HG03432 (cell line): ENCODE results near the gene COLEC12.
"Not testable (repeated sequence)": the region's sequence is repeated elsewhere in the genome, so short reads cannot be mapped to it uniquely, and the experiment has no call there.

ENCODE experiments used
- ATAC-seq: cut with Tn5 transposase; IDR thresholded peaks from one replicate; pipeline ENCODE4 v1.9.1; 2021; ENCODE audit warnings: mild to moderate bottlenecking, moderate library complexity; ENCODE audit not compliant: unreplicated experiment

Gene COLEC12

DNA sequence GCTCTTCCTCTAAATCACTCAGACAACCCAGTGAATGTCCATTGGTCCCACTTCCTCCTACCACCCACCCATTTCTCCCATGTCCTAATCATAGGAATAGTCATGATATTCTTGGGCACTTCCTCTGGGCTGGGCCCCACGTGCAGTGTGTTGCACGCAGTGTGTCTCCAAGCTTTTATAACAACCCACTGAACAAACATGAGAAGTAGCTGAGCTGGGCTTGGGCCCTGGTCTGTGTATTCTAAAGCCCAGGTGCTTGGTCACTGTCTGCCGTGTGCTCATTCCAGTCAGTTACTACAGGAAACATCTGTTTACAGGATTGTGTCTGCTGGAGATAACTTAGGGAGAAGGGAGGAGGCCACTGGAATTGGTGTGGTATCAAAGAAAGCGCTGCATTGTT lies 168.5 kb downstream of the COLEC12 start:
- no peak for ATAC-seq

DNA sequence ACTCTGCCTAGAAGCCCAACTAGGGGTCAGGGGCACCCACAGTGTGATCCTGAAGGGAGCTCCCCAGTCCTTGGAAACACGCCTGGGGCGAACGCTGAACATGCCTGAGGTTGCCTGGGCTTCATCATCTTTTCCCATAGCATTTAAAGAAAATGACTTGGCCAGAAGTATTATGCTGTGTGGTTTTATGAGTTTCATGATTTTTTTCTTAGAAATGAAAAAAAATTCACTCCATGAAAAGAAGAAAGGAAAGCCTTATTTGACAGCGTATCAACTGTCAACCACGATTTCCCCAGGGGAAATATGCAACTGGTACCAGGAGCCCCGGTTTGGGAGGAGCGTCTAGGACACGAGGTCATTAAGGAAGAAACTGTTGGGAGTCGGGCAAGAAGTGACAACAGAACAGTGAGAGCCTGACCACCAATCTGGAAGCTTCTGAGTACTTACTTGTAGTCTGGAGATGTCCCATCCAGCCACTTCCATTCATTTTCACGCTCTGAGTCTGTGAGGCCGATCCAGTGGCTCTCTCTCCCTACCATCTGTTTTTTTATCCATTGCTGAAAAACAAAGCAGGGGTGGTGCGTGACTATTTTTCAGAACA lies 169.2 kb downstream of the COLEC12 start:
- ATAC-seq = no peak

DNA sequence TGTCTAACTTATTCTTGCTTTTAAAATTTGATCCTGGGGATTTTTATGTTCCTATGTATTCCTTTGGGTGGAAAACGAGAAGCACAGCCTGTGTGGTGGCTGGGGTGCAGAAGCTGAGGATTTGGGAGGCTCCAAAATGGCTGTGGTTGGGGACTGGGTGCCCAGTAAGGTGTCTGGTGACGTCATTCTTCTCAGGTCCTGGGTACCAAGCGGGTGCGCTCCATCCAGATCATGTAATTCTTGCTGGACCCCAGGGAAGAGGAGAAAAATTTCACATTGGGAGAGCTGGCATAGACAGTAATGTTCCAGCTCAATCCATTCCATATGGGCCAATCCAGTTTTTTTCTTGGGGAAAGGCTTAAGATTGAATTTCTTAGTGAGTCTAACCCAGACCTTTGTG lies 171.6 kb downstream of the COLEC12 start:
- ATAC-seq = no peak

DNA sequence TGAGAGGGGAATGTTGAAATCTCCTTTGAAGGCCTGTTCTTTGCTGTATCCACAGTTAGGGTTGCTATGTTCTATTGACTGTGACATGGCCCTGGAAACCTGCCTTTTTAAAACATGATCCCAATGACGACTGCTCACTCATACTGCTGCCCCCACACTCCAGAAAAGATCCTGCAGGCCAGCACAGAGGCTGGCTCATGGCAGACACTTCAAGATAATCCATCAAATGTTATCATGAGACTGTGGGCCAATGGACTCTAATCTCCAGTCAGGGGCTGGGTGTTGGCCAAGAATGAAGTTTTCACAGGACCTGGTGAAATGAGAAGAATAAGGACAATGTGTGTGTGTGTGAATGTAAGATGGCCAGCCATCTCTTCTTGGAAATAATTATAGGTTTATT lies 173.7 kb downstream of the COLEC12 start:
- ATAC-seq = no peak

DNA sequence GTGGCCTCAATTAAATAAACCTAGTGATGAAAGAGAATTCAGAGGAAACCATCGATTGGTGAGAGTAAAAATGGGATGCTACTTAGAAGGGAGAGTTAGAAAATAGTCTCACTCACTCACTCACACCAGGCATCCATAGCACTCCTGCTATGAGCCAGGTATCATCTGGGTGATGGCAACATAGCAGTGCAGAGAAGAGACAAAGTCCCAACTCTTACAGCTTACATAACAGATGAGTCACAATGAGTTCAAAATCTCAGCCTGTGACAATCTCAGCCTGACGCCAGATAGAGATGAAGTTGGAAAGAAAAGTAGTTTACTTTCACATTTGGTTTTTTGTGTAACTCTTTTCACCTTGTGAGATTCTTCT lies 177.3 kb downstream of the COLEC12 start:
- ATAC-seq = no peak

DNA sequence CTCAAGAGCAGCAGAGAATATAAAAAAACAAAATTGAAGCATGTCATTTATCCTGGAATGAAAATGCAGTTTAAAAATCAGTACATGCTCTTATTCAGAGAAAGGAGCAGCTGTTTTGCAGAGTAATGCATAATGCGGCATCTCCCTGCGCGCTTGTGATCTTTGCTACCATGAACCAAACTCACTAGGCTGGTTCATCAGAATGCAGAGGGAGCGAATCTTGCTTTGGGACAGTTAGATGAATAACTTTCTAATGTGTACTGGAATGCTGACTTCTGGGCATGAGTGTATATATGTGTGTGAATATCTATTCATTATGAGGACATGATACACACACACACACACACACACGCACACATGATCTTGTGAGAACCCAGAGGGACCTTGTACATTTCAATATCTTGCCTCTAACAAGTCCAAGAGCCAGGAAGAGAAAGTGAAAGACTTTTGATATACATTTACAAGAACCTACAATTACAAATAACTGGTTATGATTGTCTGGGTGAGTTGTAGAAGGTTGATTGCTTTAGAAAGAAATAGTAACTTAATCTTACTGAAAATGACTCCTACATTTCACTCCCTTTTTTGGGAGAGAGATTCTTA lies 178.5 kb downstream of the COLEC12 start:
- peak; percentile 33 for ATAC-seq

DNA sequence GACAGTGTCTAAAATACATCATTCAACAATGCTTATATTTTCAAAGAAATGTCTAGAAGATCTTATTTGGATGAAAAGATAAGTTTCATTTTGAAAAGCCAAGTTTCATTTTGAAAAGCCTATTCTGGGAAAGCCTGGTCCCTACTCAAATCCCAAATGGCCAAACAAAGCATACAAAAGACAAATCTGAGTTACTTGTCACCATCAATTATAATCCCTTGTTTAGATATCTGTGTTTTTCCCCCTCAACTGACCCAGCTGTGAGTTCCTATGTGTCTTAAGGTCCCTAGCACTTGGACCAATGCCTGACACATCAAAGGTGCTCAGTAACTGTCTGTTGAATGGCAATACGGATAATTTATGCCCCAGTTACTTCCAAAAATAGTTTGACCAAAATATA lies 180.3 kb downstream of the COLEC12 start:
- no peak for ATAC-seq

DNA sequence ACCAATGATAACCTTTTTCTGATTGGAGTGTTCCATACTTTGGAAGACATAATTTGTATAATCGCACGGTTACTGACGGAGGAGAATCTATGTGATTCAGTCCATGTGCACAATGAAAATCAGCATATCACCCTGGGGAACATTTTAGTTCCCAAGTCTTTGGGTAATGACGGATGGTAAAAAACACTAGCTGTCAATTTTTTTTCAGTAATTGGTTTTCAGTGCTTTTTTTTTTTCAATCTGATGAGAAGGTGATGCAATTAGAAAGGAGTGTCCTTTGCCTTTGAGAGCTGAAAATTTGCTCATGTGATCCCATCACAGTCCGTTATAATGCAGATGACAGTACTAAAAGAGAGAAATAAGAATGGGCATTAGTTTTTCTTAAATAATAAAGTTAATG lies 180.8 kb downstream of the COLEC12 start:
- no peak for ATAC-seq

DNA sequence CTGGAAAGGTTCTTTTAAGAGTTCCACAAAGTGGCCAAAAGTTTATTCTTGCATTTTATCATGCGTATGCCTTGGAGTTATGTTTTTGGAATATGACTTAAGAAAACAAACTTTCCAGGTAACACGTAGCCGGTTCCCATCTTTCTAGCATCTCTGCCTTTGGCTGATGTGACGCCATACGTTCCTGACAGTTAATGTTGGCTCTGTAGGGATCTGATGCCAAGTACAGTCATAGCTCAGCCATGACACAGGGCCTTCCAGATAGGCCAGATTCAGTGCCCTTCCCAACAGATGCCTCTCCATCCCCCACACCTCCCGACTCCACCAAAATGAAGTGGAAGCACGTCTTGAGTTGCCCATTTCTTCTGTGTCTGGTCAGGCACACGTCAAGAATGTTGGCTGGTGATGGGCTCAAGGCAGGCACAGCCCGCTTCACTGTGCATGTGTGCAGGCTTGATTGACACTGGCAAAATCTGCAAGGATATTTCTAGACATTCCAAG lies 181.7 kb downstream of the COLEC12 start:
- no peak for ATAC-seq

DNA sequence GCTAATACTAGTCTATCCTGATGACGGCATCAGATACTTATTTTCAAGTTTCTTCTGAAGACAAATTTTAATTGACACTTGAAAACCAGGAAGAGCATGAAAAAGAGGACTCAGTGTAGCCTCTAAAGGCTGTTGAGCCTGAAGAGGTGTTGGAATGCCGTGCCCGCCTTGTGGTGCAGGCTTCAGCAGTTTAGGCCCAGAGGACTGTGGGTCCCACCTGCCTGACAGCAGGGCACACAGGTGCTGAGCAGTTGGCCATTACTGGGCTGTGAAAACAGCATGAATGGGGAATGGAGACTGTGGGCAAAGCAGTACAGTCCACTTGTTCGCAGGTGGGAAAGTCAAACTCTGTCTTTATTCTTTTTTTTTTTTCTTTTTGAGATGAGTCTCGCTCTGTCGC lies 182.9 kb downstream of the COLEC12 start:
- no peak for ATAC-seq

DNA sequence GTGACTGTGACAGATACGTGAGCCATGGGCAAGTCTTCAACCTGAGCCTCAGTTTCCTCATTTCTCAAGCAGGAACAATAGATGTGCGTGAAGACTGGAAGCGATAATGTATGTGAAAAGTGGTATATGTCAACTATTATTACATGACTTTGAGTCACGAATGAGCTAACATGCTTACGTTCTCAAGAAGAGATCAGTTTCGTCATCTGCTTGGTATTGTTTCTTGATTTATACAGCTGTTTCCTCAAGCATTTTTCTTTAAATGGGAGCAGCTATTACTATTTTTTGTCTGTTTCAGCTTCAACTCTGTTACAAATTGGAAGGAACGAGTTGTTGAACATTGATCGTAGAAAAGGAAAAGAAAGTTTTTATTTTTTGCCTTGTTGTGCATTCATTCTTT lies 184.1 kb downstream of the COLEC12 start:
- ATAC-seq = no peak

DNA sequence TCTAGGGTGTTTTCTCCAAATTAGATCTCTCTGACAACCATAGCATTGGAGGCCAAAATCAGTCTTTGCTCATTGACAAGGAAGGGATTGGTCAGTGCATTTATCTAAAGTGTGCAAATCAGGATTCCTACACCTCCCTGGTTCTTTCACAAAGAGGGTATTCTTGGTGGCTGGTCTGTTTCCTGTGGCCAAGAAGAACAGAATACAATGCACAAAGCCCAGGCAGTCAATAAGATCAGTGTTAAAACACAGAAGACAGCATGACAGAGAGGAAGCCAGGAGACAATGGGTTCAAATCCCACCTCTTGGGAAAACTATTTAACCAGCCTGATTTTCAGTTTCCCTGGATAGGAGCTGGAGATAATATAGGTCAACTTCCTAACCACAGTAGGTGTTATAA lies 186.6 kb downstream of the COLEC12 start:
- no peak for ATAC-seq

DNA sequence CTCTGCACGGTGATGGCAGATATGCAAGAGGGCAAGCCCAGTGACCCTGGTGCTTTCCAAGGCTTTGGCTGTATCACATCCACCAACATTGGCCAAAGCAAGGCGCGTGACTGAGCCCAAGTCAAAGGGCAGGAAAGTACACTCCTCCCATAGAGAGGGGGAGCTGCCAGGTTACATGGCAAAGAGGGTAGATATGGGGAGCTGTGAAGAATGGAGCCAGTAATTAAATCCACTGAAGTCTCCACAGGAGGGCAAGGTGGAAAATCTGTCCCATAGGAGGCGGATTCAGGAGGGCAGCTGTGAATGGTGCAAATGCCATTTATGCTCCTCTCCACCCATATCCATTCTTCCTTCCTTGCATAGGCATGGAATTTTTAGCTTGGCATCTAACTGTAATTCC lies 188.1 kb downstream of the COLEC12 start:
- ATAC-seq = no peak

DNA sequence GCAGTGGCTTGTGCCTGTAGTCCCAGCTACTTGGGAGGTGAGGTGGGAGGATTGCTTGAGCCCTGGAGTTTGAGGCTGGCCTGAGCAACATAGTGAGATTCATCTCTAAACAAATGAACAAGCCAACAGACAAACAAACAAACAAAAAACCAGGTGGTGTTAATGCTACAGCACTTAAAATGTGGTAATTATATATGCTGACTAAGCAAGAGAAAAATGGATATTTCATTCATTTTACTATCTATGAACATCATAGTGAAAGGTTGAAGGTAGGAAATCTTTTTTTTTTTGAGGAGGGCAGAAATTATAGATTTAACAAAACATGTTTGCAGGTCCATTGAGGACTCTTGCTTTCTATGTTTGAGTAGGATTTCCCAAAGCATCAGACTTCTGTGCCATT lies 190.5 kb downstream of the COLEC12 start:
- ATAC-seq = no peak

DNA sequence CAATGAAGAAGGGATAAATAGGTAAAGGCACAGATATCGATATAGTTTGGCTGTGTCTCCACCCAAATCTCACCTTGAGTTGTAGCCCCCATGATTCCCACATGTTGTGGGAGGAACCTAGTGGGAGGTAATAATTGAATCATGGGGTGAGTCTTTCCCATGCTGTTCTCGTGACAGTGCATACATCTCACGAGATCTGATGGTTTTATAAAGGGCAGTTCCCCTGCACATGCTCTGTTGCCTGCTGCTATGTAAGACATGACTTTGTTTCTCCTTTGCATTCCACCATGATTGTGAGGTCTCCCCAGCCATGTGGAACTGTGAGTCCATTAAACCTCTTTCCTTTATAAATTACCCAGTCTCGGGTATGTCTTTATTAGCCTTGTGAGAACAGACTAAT lies 192.4 kb downstream of the COLEC12 start:
- ATAC-seq = not testable (repeated sequence)

DNA sequence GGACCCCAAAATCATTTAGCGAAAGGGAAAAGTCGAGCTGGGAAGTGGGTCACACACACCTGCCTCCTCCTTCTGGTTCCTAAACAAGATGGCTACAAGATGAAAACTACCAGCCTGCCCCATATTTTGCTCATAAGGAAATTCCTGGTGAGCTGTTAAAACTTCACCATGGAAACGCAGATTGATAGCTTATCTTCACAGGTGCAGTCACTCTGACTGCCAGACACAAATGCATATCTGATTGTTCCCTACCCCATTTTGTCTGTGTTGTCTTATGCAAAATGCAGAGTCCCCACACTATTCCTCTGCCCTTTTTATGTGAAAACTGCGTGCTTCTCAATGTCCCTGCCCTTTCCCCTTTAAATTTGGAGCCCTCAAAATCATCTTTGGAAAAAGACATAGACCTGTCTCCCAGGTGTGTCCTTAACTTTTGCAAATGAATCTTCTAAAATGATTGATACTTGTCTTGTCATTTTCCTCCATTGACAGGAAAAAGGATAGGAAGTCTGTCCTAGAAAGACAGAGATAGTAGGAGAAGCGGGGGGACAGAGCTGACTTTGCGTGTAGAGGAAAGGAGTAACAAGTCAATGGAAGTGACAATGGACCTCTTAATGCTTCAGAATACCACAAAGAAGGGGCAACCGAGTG lies 193.8 kb downstream of the COLEC12 start:
- no peak for ATAC-seq

DNA sequence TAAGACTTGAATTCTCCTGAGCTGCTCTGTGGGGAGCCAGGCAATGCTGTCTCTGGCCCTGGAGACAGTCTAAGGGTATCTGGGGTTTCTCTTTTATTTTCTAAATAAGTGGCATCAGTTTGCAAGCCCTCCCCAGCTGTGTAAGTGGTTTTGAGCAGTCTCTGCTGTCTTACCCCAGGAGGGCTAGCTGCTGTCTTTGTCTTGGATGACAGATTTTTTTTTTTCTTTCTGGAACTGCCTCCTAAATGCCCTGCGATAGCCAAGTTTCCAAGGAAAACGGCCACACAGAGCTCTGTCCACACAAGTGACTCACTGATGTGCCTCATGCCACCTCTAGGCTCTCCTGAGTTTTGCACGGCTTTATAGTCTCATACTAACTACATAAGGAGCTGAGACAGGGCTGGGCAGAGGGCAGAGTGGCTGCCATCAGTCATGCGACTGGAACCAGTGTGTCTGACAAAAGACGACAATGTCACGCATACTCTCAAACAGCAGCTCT lies 195.4 kb downstream of the COLEC12 start:
- no peak for ATAC-seq

DNA sequence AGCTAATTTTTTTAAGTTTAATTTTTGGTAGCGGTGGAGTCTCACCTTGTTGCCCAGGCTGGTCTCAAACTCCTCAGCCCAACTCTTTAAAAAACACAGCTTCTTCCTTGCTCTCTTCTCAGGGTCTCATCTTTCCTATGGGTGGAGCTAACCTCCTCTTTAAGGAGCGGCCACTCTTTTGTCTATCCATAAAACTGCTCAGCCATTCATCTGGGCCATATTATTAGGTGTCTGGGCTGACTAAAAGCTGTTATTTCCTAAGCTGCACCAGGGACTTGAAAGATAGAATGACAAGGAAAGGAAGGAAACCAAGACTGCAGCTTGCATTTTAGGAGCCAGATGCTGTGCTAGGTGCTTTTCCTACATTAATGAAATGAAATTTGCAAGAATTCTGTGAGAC lies 196.9 kb downstream of the COLEC12 start:
- no peak for ATAC-seq

DNA sequence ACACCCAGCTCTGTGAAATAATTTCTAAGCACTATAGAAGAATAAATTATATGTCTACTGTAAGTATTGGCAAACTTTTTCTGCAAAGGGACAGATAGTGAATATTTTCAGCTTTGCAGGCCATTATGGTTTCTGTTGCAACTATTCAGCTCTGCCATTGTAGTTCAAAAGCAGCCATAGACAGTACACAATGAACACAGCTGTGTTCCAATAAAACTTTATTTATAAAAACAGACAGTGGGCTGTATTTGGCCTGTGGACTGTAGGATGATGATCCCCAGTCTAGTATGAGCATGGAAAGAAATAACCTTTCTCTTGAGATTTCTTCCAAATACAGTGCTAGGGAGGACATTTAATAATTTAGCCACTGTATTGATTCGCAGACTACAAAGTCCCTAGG lies 197.5 kb downstream of the COLEC12 start:
- no peak for ATAC-seq

DNA sequence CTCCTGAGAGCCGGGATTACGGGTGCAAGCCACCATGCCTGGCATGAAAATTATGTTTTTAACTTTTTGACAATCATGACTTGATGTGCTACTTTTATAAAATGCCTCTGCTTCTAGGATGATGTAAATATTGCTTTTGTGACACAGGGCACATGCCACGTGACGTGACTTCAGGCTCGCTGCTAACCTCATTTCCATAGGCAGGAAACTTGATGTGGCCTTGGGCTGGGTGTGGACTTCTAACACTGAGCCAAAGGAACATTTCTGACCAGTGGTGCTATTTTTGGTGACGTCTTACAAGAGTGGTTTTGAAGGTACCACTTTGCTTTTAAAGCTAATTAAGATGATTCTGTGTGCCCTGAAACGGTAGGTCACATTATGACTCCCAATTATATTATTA lies 198.4 kb downstream of the COLEC12 start:
- ATAC-seq = no peak

DNA sequence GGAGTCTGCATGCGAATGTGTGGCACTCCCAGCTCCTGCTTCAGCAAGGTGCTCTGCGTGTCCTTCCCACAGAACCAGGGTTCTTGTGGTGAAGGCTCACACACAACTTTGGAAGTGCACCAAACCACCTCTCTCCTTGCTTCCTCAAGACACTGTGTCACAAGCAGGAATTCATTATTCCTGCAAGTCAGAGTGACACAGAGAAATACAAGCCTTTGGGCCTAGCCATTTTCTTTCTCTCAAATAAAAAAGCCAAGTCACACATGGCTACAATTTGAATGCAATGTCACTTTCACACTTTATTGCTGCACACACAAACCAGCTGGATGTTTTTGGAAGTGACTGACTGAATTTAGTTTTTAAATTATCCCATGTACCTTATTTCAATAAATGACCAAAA lies 202.6 kb downstream of the COLEC12 start:
- ATAC-seq = no peak

DNA sequence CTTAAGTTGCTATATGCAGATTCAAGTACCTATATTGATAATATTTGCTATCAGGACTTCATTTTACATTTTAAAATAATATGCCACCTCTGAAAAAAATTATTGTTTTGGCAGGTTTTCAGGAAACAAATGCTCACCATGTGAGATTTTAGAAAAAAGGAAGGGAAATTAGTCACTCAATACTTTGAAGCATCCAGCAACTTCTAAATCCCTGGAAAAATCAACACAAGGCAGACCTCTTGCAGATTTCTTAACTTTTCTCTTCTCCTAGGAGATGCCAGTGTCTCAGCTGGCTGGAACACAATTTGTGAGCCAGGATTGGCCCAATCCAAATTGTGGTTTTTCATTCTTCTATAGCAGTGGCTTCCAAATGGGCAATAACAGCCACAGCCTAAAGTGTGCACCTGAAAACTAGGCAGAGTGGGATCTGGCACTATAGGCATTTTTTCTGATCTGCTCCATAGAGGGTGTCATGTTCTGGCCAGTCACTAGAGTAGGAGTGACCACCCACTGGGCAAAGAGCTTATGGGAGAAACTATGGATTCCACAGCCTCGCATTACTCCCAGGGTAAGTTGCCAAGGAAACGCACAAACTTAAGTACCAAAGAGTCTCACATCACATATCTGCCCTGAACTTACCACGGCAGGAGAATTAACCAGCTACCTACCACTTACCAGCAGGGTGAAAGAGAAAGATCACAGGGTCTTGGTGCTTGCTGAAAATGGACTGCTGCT lies 204.6 kb downstream of the COLEC12 start:
- no peak for ATAC-seq
